NOMO-1 treated with dmso at 0.1 percent for 144 hours (cell line): ENCODE results near the gene NUP205.
"Not testable (repeated sequence)": the region's sequence is repeated elsewhere in the genome, so short reads cannot be mapped to it uniquely, and the experiment has no call there.

ENCODE experiments used
- DNase-seq: peaks from one replicate; lab custom pipeline; 2025; ENCODE audit not compliant: unreplicated experiment; lab: John Stamatoyannopoulos, UW

The NUP205 gene

GRCh38 chr7:135666846-135667245, 109.1 kb downstream of the NUP205 start:
- DNase-seq, result no peak

GRCh38 chr7:135667626-135668025, 109.9 kb downstream of the NUP205 start:
- not testable (repeated sequence) for DNase-seq

GRCh38 chr7:135668852-135669395, 111.2 kb downstream of the NUP205 start:
- not testable (repeated sequence) for DNase-seq

- DNase-seq, result no peak
Observed at GRCh38 chr7:135669774-135670173, 112.1 kb downstream of the NUP205 start.

GRCh38 chr7:135670179-135670578, 112.5 kb downstream of the NUP205 start:
- no peak for DNase-seq

- no peak for DNase-seq
Observed at GRCh38 chr7:135672560-135673359, 115.0 kb downstream of the NUP205 start.

- no peak for DNase-seq
Observed at GRCh38 chr7:135673360-135673706, 115.6 kb downstream of the NUP205 start.

GRCh38 chr7:135678612-135679575, 121.2 kb downstream of the NUP205 start:
- no peak for DNase-seq

GRCh38 chr7:135681762-135682161, 124.0 kb downstream of the NUP205 start:
- DNase-seq, result no peak

- DNase-seq, result no peak
Observed at GRCh38 chr7:135682191-135682590, 124.5 kb downstream of the NUP205 start.

GRCh38 chr7:135683609-135684008, 125.9 kb downstream of the NUP205 start:
- DNase-seq, result no peak

GRCh38 chr7:135684136-135684535, 126.4 kb downstream of the NUP205 start:
- no peak for DNase-seq

- no peak for DNase-seq
Observed at GRCh38 chr7:135684699-135685098, 127.0 kb downstream of the NUP205 start.

- DNase-seq, result no peak
Observed at GRCh38 chr7:135685306-135686084, 127.8 kb downstream of the NUP205 start.

- DNase-seq, result no peak
Observed at GRCh38 chr7:135687466-135687865, 129.7 kb downstream of the NUP205 start.

- DNase-seq, result no peak
Observed at GRCh38 chr7:135690566-135690965, 132.8 kb downstream of the NUP205 start.

GRCh38 chr7:135692055-135692454, 134.3 kb downstream of the NUP205 start:
- DNase-seq, result no peak

GRCh38 chr7:135692606-135693005, 134.9 kb downstream of the NUP205 start:
- not testable (repeated sequence) for DNase-seq

- no peak for DNase-seq
Observed at GRCh38 chr7:135693558-135693957, 135.8 kb downstream of the NUP205 start.

- DNase-seq, result no peak
Observed at GRCh38 chr7:135697276-135698049, 139.7 kb downstream of the NUP205 start.
